Measurements from ENCODE around the gene LRIG3.

The LRIG3 gene

GRCh38 chr12:58870595-58870994 is 49.7 kb downstream of the LRIG3 start:
- H3K9ac ChIP-seq (ENCODE audit: low read length): no peak overlapping the region
- H3K14ac ChIP-seq (ENCODE audit: low read length): no peak overlapping the region
- peaks cover 6 to 14% of the 10 kb centered on the region in 2 experiments for H3K36me3 ChIP-seq (ENCODE audit: control insufficient read depth in 1 of 2, insufficient read depth in 2 of 2, low read length in 2 of 2)
- no peak overlapping the region for H3K23ac ChIP-seq (ENCODE audit: low read length)
- no peaks in the 10 kb centered on the region for H3K27me3 ChIP-seq (ENCODE audit: insufficient read depth, low read length)
- no peak overlapping the region for H4K8ac ChIP-seq (ENCODE audit: low read depth, low read length)
- WGBS (ENCODE audit: extremely low coverage, insufficient coverage, insufficient read length): no CpG with 5 or more reads among the region's 4 CpGs
- no peak overlapping the region for H3K18ac ChIP-seq (ENCODE audit: low read length)
- H2BK12ac ChIP-seq (ENCODE audit: low read length): no peak overlapping the region
- no peak overlapping the region for H2BK5ac ChIP-seq (ENCODE audit: low read depth, low read length, poor library complexity)
- no peak overlapping the region for H3K4me3 ChIP-seq (ENCODE audit: low read depth, low read length)
- no peak for DNase-seq
- H3K79me2 ChIP-seq (ENCODE audit: control insufficient read depth, insufficient read depth, low read length, poor library complexity): no peaks in the 10 kb centered on the region
- H2BK120ac ChIP-seq (ENCODE audit: insufficient read depth, low read length, poor library complexity): no peak overlapping the region
- H4K91ac ChIP-seq (ENCODE audit: low read depth, low read length): no peak overlapping the region
- H3K4ac ChIP-seq (ENCODE audit: low read depth, low read length): no peak overlapping the region
- H3K4me1 ChIP-seq (ENCODE audit: control insufficient read depth in 1 of 2, insufficient read depth in 2 of 2, low read length in 2 of 2): no peaks in the 10 kb centered on the region
- no peak overlapping the region for H2AFZ ChIP-seq (ENCODE audit: insufficient read depth, low read length, poor library complexity)
- no peaks in the 10 kb centered on the region for H3K9me3 ChIP-seq (ENCODE audit: insufficient read depth, low read depth, low read length)
- H2AK5ac ChIP-seq (ENCODE audit: low read length): no peak overlapping the region
- no peaks in the 10 kb centered on the region for H3K79me1 ChIP-seq (ENCODE audit: low read length)
- H3K4me2 ChIP-seq (ENCODE audit: low read length): no peak overlapping the region
- no peak overlapping the region for H4K12ac ChIP-seq (ENCODE audit: low read depth, low read length)
- no peak overlapping the region for H3K27ac ChIP-seq (ENCODE audit: low read depth, low read length)

GRCh38 chr12:58860788-58861240 is 59.5 kb downstream of the LRIG3 start:
- no peak overlapping the region for H2BK12ac ChIP-seq (ENCODE audit: low read length)
- no peak overlapping the region for H4K91ac ChIP-seq (ENCODE audit: low read depth, low read length)
- no peak overlapping the region for H3K4me2 ChIP-seq (ENCODE audit: low read length)
- H4K8ac ChIP-seq (ENCODE audit: low read depth, low read length): no peak overlapping the region
- no peaks in the 10 kb centered on the region for H3K79me1 ChIP-seq (ENCODE audit: low read length)
- no peak overlapping the region for H2AK5ac ChIP-seq (ENCODE audit: low read length)
- H4K12ac ChIP-seq (ENCODE audit: low read depth, low read length): no peak overlapping the region
- H2BK5ac ChIP-seq (ENCODE audit: low read depth, low read length, poor library complexity): no peak overlapping the region
- H3K9ac ChIP-seq (ENCODE audit: low read length): no peak overlapping the region
- no peak overlapping the region for H3K4me3 ChIP-seq (ENCODE audit: low read depth, low read length)
- DNase-seq: no peak
- H3K27ac ChIP-seq (ENCODE audit: low read depth, low read length): no peak overlapping the region
- no CpG with 5 or more reads among the region's 4 CpGs for whole genome bisulfite sequencing (ENCODE audit: extremely low coverage, insufficient coverage, insufficient read length)
- no peak overlapping the region for H2AFZ ChIP-seq (ENCODE audit: insufficient read depth, low read length, poor library complexity)
- H3K23ac ChIP-seq (ENCODE audit: low read length): no peak overlapping the region
- no peaks in the 10 kb centered on the region for H3K4me1 ChIP-seq (ENCODE audit: control insufficient read depth in 1 of 2, insufficient read depth in 2 of 2, low read length in 2 of 2)
- no peak overlapping the region for H3K4ac ChIP-seq (ENCODE audit: low read depth, low read length)
- H3K14ac ChIP-seq (ENCODE audit: low read length): no peak overlapping the region
- H3K18ac ChIP-seq (ENCODE audit: low read length): no peak overlapping the region
- H3K79me2 ChIP-seq (ENCODE audit: control insufficient read depth, insufficient read depth, low read length, poor library complexity): no peaks in the 10 kb centered on the region
- no peaks in the 10 kb centered on the region for H3K36me3 ChIP-seq (ENCODE audit: control insufficient read depth in 1 of 2, insufficient read depth in 2 of 2, low read length in 2 of 2)
- H2BK120ac ChIP-seq (ENCODE audit: insufficient read depth, low read length, poor library complexity): no peak overlapping the region
- H3K9me3 ChIP-seq (ENCODE audit: insufficient read depth, low read depth, low read length): no peaks in the 10 kb centered on the region
- H3K27me3 ChIP-seq (ENCODE audit: insufficient read depth, low read length): no peaks in the 10 kb centered on the region

DNA sequence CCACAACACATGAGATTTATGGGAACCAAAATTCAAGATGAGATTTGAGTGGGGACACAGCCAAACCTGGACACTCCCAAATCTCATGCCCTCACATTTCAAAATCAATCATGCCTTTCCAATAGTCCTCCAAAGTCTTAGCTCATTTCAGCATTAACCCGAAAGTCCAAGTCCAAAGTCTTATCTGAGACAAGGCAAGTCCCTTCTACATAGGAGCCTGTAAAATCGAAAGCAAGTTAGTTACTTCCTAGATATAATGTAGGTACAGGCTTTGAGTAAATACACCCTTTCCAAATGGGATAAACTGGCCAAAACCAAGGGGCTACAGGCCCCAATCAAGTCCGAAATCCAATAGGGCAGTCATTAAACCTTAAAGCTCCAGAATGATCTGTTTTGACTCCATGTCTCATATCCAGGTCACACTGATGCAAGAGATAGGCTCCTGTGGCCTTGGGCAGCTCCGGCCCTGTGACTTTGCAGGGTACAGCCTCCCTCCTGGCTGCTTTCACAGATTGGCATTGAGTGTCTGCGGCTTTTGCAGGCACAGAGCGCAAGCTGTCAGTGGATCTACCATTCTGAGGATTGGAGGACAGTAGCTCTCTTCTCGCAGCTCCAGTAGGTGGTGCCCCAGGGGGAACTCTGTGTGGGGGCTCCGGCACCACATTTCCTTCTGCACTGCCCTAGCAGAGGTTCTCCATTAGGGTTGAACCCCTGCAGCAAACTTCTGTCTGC is 60.1 kb downstream of the LRIG3 start:
- Histone ChIP-seq H3K79me2 (ENCODE audit: control insufficient read depth, insufficient read depth, low read length, poor library complexity) (no peaks in the 10 kb centered on the region), H4K8ac (ENCODE audit: low read depth, low read length) (no peak overlapping the region), H3K23ac (ENCODE audit: low read length) (no peak overlapping the region), H2BK5ac (ENCODE audit: low read depth, low read length, poor library complexity) (no peak overlapping the region), H3K9me3 (ENCODE audit: insufficient read depth, low read depth, low read length) (no peaks in the 10 kb centered on the region), H4K12ac (ENCODE audit: low read depth, low read length) (no peak overlapping the region), H3K4me2 (ENCODE audit: low read length) (no peak overlapping the region), H3K14ac (ENCODE audit: low read length) (no peak overlapping the region), H3K9ac (ENCODE audit: low read length) (no peak overlapping the region), H4K91ac (ENCODE audit: low read depth, low read length) (no peak overlapping the region), H3K36me3 (ENCODE audit: control insufficient read depth in 1 of 2, insufficient read depth in 2 of 2, low read length in 2 of 2) (no peaks in the 10 kb centered on the region), H2BK120ac (ENCODE audit: insufficient read depth, low read length, poor library complexity) (no peak overlapping the region), H3K4me1 (ENCODE audit: control insufficient read depth in 1 of 2, insufficient read depth in 2 of 2, low read length in 2 of 2) (peaks cover 0 to 2% of the 10 kb centered on the region in 2 experiments), H3K27ac (ENCODE audit: low read depth, low read length) (no peak overlapping the region), H2AFZ (ENCODE audit: insufficient read depth, low read length, poor library complexity) (no peak overlapping the region), H3K27me3 (ENCODE audit: insufficient read depth, low read length) (no peaks in the 10 kb centered on the region), H2BK12ac (ENCODE audit: low read length) (no peak overlapping the region), H2AK5ac (ENCODE audit: low read length) (no peak overlapping the region), H3K4ac (ENCODE audit: low read depth, low read length) (no peak overlapping the region), H3K4me3 (ENCODE audit: low read depth, low read length) (no peak overlapping the region), H3K18ac (ENCODE audit: low read length) (no peak overlapping the region), H3K79me1 (ENCODE audit: low read length) (no peaks in the 10 kb centered on the region)
- no CpG with 5 or more reads among the region's 8 CpGs for WGBS (ENCODE audit: extremely low coverage, insufficient coverage, insufficient read length)
- no peak for DNase-seq

DNA sequence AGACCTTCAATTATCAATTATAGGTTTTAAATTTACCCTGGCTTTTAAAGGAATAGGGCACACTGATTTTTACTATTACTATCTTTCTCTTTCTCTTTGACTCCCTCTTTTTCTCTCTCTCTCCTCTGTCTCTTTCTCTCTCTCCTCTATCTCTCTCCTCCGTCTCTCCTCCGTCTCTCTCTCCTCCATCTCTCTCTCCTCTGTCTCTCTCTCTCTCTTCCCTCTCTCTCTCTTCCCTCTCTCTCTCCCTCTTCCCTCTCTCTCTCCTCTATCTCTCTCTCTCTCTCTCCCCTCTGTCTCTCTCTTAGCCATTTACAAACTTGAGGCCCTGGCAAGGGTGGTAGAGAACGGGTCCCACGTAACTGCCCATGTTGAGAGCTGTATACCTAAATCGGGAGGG is 62.3 kb downstream of the LRIG3 start:
- WGBS (ENCODE audit: extremely low coverage, insufficient coverage, insufficient read length): 100% methylated on average over 2 of the region's 5 CpGs
- Histone ChIP-seq H3K27me3 (ENCODE audit: insufficient read depth, low read length) (no peaks in the 10 kb centered on the region), H3K23ac (ENCODE audit: low read length) (no peak overlapping the region), H3K18ac (ENCODE audit: low read length) (no peak overlapping the region), H3K4me3 (ENCODE audit: low read depth, low read length) (no peak overlapping the region), H2BK5ac (ENCODE audit: low read depth, low read length, poor library complexity) (no peak overlapping the region), H3K4ac (ENCODE audit: low read depth, low read length) (no peak overlapping the region), H2AK5ac (ENCODE audit: low read length) (no peak overlapping the region), H3K79me2 (ENCODE audit: control insufficient read depth, insufficient read depth, low read length, poor library complexity) (no peaks in the 10 kb centered on the region), H3K4me1 (ENCODE audit: control insufficient read depth in 1 of 2, insufficient read depth in 2 of 2, low read length in 2 of 2) (peaks cover 0 to 2% of the 10 kb centered on the region in 2 experiments), H3K27ac (ENCODE audit: low read depth, low read length) (no peak overlapping the region), H2BK120ac (ENCODE audit: insufficient read depth, low read length, poor library complexity) (no peak overlapping the region), H3K4me2 (ENCODE audit: low read length) (no peak overlapping the region), H4K91ac (ENCODE audit: low read depth, low read length) (no peak overlapping the region), H4K8ac (ENCODE audit: low read depth, low read length) (no peak overlapping the region), H3K9me3 (ENCODE audit: insufficient read depth, low read depth, low read length) (no peaks in the 10 kb centered on the region), H2AFZ (ENCODE audit: insufficient read depth, low read length, poor library complexity) (no peak overlapping the region), H3K9ac (ENCODE audit: low read length) (no peak overlapping the region), H4K12ac (ENCODE audit: low read depth, low read length) (no peak overlapping the region), H2BK12ac (ENCODE audit: low read length) (no peak overlapping the region), H3K14ac (ENCODE audit: low read length) (no peak overlapping the region), H3K36me3 (ENCODE audit: control insufficient read depth in 1 of 2, insufficient read depth in 2 of 2, low read length in 2 of 2) (no peaks in the 10 kb centered on the region), H3K79me1 (ENCODE audit: low read length) (no peaks in the 10 kb centered on the region)
- no peak for DNase-seq

All from trophoblast cell (in vitro differentiated cells and primary cell).